Astrocyte (in vitro differentiated cells and primary cell): ENCODE results near the gene OVOL1.

Experiments
- EZH2 ChIP-seq: IDR thresholded peaks from 2 replicates; pipeline ENCODE4 v1.6.1; 2012; ENCODE audit warnings: mild to moderate bottlenecking, low read length, inconsistent platforms; ENCODE audit not compliant: insufficient read depth
- TF ChIP-seq, protein P1 (sequence below): IDR thresholded peaks from 2 replicates; pipeline ENCODE4 v1.5.1; 2011; ENCODE audit warnings: low read depth, mild to moderate bottlenecking, inconsistent platforms, low read length, moderate library complexity; ENCODE audit not compliant: insufficient read depth

DNA sequence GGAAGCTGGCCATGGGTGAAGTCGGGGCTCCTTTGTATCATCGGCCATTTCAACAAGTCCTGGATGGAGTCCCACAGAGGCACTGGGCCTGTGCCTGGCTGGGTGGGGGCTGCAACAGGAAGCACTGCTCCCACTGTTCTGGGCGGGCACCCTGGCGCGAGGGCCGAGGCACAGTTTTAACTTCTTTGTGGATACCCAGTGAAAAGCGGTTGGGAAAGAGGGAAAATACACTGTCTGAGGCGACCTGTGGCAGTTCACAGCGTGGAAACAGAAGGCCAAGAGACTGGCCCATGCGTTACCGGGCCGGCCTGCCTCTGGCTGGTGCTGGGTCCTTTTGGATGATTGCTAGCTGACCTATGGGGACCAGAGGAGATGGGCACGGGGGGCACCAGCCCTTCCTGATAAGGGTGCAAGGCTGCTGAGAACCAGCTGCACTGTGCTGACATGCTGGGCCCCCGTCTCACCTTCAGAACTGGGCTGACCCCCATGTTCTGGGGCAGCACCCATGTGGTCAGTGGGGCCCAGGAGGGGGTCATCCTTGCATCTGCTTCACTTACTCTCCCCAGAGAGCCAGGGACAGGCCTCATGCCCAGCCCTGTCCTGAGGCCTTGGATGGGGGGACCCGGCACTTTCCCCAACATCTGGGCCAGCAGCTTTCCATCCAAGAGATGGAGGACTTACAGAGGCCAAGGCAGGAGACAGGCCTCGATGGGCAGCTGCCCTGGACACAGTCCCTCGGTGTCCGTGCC lies 4.2 kb downstream of the OVOL1 start:
- TF ChIP-seq, protein P1, sequence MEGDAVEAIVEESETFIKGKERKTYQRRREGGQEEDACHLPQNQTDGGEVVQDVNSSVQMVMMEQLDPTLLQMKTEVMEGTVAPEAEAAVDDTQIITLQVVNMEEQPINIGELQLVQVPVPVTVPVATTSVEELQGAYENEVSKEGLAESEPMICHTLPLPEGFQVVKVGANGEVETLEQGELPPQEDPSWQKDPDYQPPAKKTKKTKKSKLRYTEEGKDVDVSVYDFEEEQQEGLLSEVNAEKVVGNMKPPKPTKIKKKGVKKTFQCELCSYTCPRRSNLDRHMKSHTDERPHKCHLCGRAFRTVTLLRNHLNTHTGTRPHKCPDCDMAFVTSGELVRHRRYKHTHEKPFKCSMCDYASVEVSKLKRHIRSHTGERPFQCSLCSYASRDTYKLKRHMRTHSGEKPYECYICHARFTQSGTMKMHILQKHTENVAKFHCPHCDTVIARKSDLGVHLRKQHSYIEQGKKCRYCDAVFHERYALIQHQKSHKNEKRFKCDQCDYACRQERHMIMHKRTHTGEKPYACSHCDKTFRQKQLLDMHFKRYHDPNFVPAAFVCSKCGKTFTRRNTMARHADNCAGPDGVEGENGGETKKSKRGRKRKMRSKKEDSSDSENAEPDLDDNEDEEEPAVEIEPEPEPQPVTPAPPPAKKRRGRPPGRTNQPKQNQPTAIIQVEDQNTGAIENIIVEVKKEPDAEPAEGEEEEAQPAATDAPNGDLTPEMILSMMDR, result no peak
- no peak for TF ChIP-seq EZH2
